ENCODE results near the gene ATXN1. TPM values are rescaled to one million over a fixed set of nuclear protein-coding genes. Genes with fewer than 3 reads are reported as not detected.

ATXN1 gene
- total RNA-seq, 1 donor from 2014 or later: 6.1 TPM

- no peak for DNase-seq (ENCODE audit: low read depth)
- no peak for TF ChIP-seq CTCF (conservative IDR thresholded peaks at IDR 0.05; ENCODE audit: low read depth, low read length)
- no peak overlapping the region for H3K4me3 ChIP-seq (ENCODE audit: low read depth, low read length)
Measured at GRCh38 chr6:16322666-16323312, 438.5 kb downstream of the ATXN1 start.

DNA sequence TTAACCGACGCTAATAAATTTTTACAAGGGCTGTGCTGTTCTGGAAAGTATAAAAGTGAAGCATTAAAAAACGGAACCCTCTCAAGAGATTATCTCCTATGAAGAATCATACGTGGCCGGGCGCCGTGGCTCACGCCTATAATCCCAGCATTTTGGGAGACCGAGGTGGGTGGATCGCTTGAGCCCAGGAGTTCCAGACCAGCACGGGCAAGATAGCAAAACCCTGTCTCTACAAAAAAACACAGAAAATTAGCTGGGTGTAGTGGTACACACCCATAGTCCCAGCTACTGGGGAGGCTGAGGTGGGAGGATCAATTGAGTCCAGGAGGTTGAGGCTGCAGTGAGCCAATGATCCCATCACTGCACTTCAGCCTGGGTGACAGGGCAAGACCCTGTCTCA lies 439.4 kb downstream of the ATXN1 start:
- no peak for TF ChIP-seq CTCF (conservative IDR thresholded peaks at IDR 0.05; ENCODE audit: low read depth, low read length)
- H3K4me3 ChIP-seq (ENCODE audit: low read depth, low read length): no peak overlapping the region
- DNase-seq (ENCODE audit: low read depth): no peak

DNA sequence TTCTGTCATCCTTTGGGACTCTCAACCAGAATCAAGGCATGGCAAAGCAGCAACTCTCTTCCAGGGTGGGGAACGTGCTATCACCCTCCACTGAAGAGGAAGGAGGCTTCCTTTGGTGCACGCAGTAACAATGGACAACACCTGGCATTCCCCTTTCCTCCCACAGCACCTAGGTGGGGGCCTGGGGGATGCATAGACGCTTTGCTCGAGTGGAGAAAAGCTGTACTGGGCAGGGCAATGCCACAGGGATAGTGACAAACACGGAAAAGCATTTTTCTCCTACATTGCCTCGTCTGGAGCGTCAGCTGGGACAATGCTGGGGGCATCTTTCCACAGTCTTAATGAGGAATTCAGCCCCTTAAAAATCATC lies 439.9 kb downstream of the ATXN1 start:
- no peak for TF ChIP-seq CTCF (conservative IDR thresholded peaks at IDR 0.05; ENCODE audit: low read depth, low read length)
- DNase-seq (ENCODE audit: low read depth): no peak
- no peak overlapping the region for H3K4me3 ChIP-seq (ENCODE audit: low read depth, low read length)

DNA sequence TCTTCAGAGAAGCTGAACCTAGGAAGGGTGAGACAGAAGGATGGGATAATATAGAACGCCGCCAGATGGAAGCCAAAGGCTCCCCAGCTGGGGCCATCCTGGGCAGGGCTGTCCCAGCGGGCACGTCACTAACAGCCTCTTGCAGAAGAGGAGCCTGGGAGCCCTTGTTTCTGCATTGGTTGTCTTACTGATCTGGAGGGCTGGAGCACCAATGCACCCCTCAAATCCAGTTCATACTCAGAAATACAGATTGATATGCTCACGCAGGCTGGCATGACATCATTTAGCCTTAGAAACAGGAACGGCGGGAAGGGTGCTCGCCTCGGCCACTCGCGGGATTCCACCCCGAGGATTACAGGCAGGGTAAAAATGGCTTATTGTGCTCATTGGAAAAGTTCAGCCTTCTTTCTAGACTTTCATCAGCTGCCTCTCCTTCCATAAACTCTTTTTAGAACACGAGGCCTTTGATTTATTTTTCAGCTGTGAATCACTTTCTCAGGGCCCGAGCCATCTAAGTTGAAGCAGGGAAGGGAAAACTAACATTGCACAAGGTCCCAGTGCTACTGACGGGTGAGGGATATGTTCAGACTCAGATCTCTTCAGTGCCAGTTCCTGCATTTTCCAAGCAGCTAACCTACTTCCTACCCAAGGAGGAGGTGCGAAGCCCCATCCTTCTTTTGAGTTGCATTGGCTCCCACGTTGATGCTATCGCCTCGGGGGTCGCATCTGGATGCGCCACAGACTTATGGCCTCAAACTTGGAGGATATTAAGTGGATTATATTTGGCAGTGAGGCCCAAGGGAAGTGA lies 440.5 kb downstream of the ATXN1 start:
- DNase-seq (ENCODE audit: low read depth): no peak
- H3K4me3 ChIP-seq (ENCODE audit: low read depth, low read length): no peak overlapping the region
- no peak for TF ChIP-seq CTCF (conservative IDR thresholded peaks at IDR 0.05; ENCODE audit: low read depth, low read length)

DNA sequence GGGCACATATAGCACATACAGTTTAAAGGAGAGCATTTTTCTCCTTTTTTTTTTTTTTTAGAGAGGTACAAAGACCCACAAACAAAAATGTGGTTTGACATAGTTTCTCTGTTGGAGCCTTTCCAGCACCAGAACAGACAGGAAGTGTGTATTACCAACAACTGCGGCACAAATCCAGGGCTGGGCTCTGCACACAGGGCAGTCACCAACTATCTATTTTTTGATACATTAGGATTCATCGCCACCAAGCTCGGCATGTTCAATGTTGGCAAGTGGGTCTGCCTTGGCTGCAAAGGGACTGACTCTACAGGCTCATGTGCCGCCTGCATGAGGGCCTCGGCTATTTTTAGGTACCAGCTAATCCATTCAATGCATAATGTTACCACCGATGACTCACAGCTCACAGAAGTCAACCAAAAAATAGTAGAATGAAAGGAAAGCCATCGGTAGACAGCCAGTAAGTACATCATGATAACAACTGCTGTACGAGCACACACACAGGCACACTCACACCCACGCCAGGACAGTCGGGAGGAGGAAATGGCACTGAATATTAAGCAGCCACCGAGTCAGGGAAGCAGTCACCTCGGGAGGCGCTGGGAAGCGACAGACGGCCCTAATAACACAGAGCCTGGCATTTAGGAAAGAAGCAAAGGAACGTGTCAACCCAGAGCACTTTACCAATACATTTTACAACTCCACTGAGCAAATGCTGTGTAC lies 441.3 kb downstream of the ATXN1 start:
- peak overlapping the region; percentile 8 for H3K4me3 ChIP-seq (ENCODE audit: low read depth, low read length)
- TF ChIP-seq CTCF (conservative IDR thresholded peaks at IDR 0.05; ENCODE audit: low read depth, low read length): no peak
- DNase-seq (ENCODE audit: low read depth): no peak

- no peak for TF ChIP-seq CTCF (conservative IDR thresholded peaks at IDR 0.05; ENCODE audit: low read depth, low read length)
- no peak for DNase-seq (ENCODE audit: low read depth)
- no peak overlapping the region for H3K4me3 ChIP-seq (ENCODE audit: low read depth, low read length)
Measured at GRCh38 chr6:16318953-16319720, 442.1 kb downstream of the ATXN1 start.

Measured in epithelial cell of proximal tubule (primary cell).